Calu3 (cell line): Measurements from ENCODE around the gene PCDHA11. TPM values are rescaled to one million over a fixed set of nuclear protein-coding genes. Genes with fewer than 3 reads are reported as not detected.
"Not testable (repeated sequence)": the region's sequence is repeated elsewhere in the genome, so short reads cannot be mapped to it uniquely, and the experiment has no call there.

Source experiments
- BruUV-seq: library from RNA; stranded (reverse); fragments of 400-500 nt; replicated peaks from 2 replicates; lab custom pipeline; 2021; lab: Mats Ljungman, UMichigan
- CTCF ChIA-PET: fragments of 300-600 bp; sonication (Branson Sonifier 250); formaldehyde crosslinking; loops from one replicate; lab custom pipeline; 2022; ENCODE audit warnings: antibody characterized with exemption; lab: Charles Lee
- DNase-seq: peaks from one replicate; pipeline ENCODE4 v3.0.0; 2022
- H3K27ac Mint-ChIP-seq: one replicate; pipeline ENCODE4 v1.8.0; 2022; ENCODE audit warnings: mixed read lengths; ENCODE audit not compliant: unreplicated experiment
- H3K27me3 Mint-ChIP-seq: one replicate; pipeline ENCODE4 v1.8.0; 2022; ENCODE audit warnings: mixed read lengths; ENCODE audit not compliant: unreplicated experiment
- H3K36me3 Mint-ChIP-seq: one replicate; pipeline ENCODE4 v1.8.0; 2022; ENCODE audit warnings: mild to moderate bottlenecking, moderate library complexity, mixed read lengths; ENCODE audit not compliant: insufficient read depth, unreplicated experiment
- H3K4me1 Mint-ChIP-seq: one replicate; pipeline ENCODE4 v1.8.0; 2022; ENCODE audit warnings: mild to moderate bottlenecking, low read depth, mixed read lengths; ENCODE audit not compliant: unreplicated experiment
- H3K4me3 Mint-ChIP-seq: one replicate; pipeline ENCODE4 v1.8.0; 2022; ENCODE audit warnings: mild to moderate bottlenecking, low read depth, moderate library complexity, mixed read lengths; ENCODE audit not compliant: unreplicated experiment
- H3K9me3 Mint-ChIP-seq: one replicate; pipeline ENCODE4 v1.8.0; 2022; ENCODE audit warnings: low read depth, mixed read lengths; ENCODE audit not compliant: unreplicated experiment
- intact Hi-C: fragments of 100-400 bp; cut with micrococcal nuclease; formaldehyde crosslinking; loops from one replicate; pipeline ENCODE4 v1.10.0; 2022; ENCODE audit not compliant: unreplicated experiment
- total RNA-seq: library from RNA; stranded (reverse); gene quantifications from 2 replicates; pipeline ENCODE4 v1.2.3, GENCODE V29; 2022
- TF ChIP-seq, protein P1 (sequence below): fragments of 200-600 bp; IDR thresholded peaks from one replicate; pipeline ENCODE4 v1.8.0; 2022; ENCODE audit warnings: antibody characterized with exemption; ENCODE audit not compliant: unreplicated experiment

Gene PCDHA11
- total RNA-seq, 1 experiment from 2014 or later = 0.64 TPM

DNA sequence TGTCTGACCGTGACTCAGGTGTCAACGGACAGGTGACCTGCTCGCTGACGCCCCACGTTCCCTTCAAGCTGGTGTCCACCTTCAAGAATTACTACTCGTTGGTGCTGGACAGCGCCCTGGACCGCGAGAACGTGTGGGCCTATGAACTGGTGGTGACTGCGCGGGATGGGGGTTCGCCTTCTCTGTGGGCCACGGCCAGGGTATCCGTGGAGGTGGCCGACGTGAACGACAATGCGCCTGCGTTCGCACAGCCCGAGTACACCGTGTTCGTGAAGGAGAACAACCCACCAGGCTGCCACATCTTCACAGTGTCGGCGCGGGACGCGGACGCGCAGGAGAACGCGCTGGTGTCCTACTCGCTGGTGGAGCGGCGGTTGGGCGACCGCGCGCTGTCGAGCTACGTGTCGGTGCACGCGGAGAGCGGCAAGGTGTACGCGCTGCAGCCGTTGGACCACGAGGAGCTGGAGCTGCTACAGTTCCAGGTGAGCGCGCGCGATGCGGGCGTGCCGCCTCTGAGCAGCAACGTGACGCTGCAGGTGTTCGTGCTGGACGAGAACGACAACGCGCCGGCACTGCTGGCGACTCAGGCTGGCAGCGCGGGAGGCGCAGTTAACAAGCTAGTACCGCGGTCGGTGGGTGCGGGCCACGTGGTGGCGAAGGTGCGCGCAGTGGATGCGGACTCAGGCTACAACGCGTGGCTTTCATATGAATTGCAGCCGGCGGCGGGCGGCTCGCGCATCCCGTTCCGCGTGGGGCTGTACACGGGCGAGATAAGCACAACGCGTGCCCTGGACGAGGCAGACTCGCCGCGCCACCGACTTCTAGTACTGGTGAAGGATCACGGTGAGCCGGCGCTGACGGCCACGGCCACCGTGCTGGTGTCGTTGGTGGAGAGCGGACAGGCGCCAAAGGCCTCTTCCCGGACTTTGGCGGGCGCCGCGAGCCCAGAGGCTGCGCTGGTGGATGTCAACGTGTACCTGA is 1.8 kb downstream of the PCDHA11 start:
- TF ChIP-seq, protein P1, sequence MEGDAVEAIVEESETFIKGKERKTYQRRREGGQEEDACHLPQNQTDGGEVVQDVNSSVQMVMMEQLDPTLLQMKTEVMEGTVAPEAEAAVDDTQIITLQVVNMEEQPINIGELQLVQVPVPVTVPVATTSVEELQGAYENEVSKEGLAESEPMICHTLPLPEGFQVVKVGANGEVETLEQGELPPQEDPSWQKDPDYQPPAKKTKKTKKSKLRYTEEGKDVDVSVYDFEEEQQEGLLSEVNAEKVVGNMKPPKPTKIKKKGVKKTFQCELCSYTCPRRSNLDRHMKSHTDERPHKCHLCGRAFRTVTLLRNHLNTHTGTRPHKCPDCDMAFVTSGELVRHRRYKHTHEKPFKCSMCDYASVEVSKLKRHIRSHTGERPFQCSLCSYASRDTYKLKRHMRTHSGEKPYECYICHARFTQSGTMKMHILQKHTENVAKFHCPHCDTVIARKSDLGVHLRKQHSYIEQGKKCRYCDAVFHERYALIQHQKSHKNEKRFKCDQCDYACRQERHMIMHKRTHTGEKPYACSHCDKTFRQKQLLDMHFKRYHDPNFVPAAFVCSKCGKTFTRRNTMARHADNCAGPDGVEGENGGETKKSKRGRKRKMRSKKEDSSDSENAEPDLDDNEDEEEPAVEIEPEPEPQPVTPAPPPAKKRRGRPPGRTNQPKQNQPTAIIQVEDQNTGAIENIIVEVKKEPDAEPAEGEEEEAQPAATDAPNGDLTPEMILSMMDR = no peak
- Mint-ChIP-seq H3K4me3 (no peak overlapping the region), H3K36me3 (no peaks in the 10 kb centered on the region), H3K4me1 (no peaks in the 10 kb centered on the region), H3K27ac (no peak overlapping the region), H3K27me3 (no peaks in the 10 kb centered on the region), H3K9me3 (peaks cover 4% of the 10 kb centered on the region)
- no peak for DNase-seq
- BruUV-seq = no TSS peak
- CTCF ChIA-PET = no interaction called here
- intact Hi-C loops = no loop called here

DNA sequence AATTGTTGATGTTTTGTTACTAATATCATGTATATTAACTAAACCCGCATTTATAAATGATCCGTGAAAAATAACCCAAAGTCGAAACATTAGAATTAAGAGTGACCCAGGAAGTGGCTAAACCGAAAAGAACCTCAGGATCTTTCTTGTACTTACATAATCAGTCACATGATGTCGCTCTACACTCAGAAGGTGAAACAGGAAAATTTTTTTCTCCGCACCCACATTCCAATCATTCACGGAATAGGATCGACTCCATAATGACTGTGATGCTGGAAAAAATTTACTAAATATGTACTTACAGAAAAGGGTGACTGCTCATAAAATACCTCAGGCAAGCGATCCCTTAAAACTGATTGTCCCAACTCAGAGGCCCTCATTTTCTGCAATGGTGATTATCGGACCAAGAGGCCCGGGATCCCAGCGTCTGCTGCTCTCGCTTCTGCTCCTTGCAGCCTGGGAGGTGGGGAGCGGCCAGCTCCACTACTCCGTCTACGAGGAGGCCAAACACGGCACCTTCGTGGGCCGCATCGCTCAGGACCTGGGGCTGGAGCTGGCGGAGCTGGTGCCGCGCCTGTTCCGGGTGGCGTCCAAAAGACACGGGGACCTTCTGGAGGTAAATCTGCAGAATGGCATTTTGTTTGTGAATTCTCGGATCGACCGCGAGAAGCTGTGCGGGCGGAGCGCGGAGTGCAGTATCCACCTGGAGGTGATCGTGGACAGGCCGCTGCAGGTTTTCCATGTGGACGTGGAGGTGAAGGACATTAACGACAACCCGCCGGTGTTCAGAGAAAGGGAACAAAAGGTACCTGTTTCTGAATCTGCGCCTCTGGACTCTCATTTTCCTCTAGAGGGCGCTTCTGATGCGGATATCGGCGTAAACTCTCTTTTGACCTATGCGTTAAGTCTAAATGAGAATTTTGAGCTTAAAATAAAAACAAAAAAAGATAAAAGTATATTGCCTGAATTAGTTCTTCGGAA is 6.6 kb downstream of the PCDHA11 start, which contains the start of gene PCDHA12:
PCDHA12 (plus strand) TSS at position 224 of the 981 bp plus-strand sequence; CDS start at position 389, 165 bp downstream.
- intact Hi-C loops = loop anchor here (2.0 kb wide), 1 partner anchor 165 kb away; no protein-coding TSS in a partner anchor
- H3K4me1 Mint-ChIP-seq = no peaks in the 10 kb centered on the region
- no peaks in the 10 kb centered on the region for H3K36me3 Mint-ChIP-seq
- no peak within 1 kb of the TSS for H3K4me3 Mint-ChIP-seq
- no peaks in the 10 kb centered on the region for H3K27me3 Mint-ChIP-seq
- TF ChIP-seq, protein P1 = no peak
- no peak for DNase-seq
- H3K27ac Mint-ChIP-seq = no peak within 1 kb of the TSS
- BruUV-seq = no TSS peak
- CTCF ChIA-PET = no interaction called here
- peaks cover 2% of the 10 kb centered on the region for H3K9me3 Mint-ChIP-seq

GRCh38 chr5:140876541-140877261 is 7.9 kb downstream of the PCDHA11 start:
- H3K36me3 Mint-ChIP-seq, BruUV-seq, H3K4me3 Mint-ChIP-seq, H3K9me3 Mint-ChIP-seq, H3K27me3 Mint-ChIP-seq, intact Hi-C loops, CTCF ChIA-PET, H3K4me1 Mint-ChIP-seq, DNase-seq, H3K27ac Mint-ChIP-seq: not testable (repeated sequence)

DNA sequence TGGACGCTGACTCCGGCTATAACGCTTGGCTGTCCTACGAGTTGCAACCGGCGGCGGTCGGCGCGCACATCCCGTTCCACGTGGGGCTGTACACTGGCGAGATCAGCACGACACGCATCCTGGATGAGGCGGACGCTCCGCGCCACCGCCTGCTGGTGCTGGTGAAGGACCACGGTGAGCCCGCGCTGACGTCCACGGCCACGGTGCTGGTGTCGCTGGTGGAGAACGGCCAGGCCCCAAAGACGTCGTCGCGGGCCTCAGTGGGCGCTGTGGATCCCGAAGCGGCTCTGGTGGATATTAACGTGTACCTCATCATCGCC is 8.5 kb downstream of the PCDHA11 start:
- intact Hi-C loops = no loop called here
- Mint-ChIP-seq H3K9me3 (peaks cover 5% of the 10 kb centered on the region), H3K27me3 (no peaks in the 10 kb centered on the region), H3K27ac (no peak overlapping the region), H3K36me3 (no peaks in the 10 kb centered on the region), H3K4me1 (no peaks in the 10 kb centered on the region), H3K4me3 (no peak overlapping the region)
- BruUV-seq = no TSS peak
- no peak for DNase-seq
- TF ChIP-seq, protein P1 = no peak
- CTCF ChIA-PET = no interaction called here
